GM23338 (cell line): ENCODE measurements around the gene PIAS4. TPM values are rescaled to one million over a fixed set of nuclear protein-coding genes. Genes with fewer than 3 reads are reported as not detected.
A peak's percentile ranks its signal among the peaks of the same experiment; 100 is the strongest.

Experiments used
- ATAC-seq: fragments of 200-7000 bp; cut with Tn5 transposase; 3 replicates; pipeline ENCODE4 v1.9.1; 2020
- DNase-seq: peaks from one replicate; pipeline ENCODE4 v3.0.0-alpha.2; 2015; ENCODE audit warnings: low spot score
- H2AFZ ChIP-seq: fragments of 200-600 bp; sonication (generic); 2 replicates; pipeline ENCODE4 v1.8.0; 2016; ENCODE audit warnings: antibody characterized with exemption, mild to moderate bottlenecking, moderate library complexity
- H3F3A ChIP-seq: fragments of 200-600 bp; sonication (generic); replicated peaks from 2 replicates; pipeline ENCODE4 v1.8.0; 2017; ENCODE audit warnings: antibody characterized with exemption, mixed run types, low read depth
- H3K27ac ChIP-seq: fragments of 200-600 bp; sonication (generic); 2 replicates; pipeline ENCODE4 v1.6.1; 2016; ENCODE audit warnings: low read depth
- H3K27me3 ChIP-seq: fragments of 200-600 bp; sonication (generic); 2 replicates; pipeline ENCODE4 v1.8.0; 2016; ENCODE audit warnings: mild to moderate bottlenecking, mixed run types, moderate library complexity; ENCODE audit not compliant: insufficient read depth
- H3K36me3 ChIP-seq: fragments of 200-600 bp; sonication (generic); 2 replicates; pipeline ENCODE4 v1.8.0; 2016; ENCODE audit warnings: mild to moderate bottlenecking; ENCODE audit not compliant: insufficient read depth
- H3K4me1 ChIP-seq: fragments of 200-600 bp; sonication (generic); 2 replicates; pipeline ENCODE4 v1.8.0; 2016; ENCODE audit warnings: mild to moderate bottlenecking, moderate library complexity; ENCODE audit not compliant: insufficient read depth
- H3K4me2 ChIP-seq: fragments of 200-600 bp; sonication (generic); 2 replicates; pipeline ENCODE4 v1.7.1; 2017; ENCODE audit warnings: mixed run types
- H3K4me3 ChIP-seq: fragments of 200-600 bp; sonication (generic); 2 replicates; pipeline ENCODE4 v1.6.1; 2016; ENCODE audit warnings: mixed run types
- H3K79me2 ChIP-seq: fragments of 200-600 bp; sonication (generic); replicated peaks from 2 replicates; pipeline ENCODE4 v1.8.0; 2017; ENCODE audit warnings: mild to moderate bottlenecking; ENCODE audit not compliant: insufficient read depth
- H3K9me2 ChIP-seq: fragments of 200-600 bp; sonication (generic); 2 replicates; pipeline ENCODE4 v1.8.0; 2017; ENCODE audit not compliant: insufficient read depth
- H4K20me1 ChIP-seq: fragments of 200-600 bp; sonication (generic); replicated peaks from 2 replicates; pipeline ENCODE4 v1.8.0; 2017; ENCODE audit warnings: mild to moderate bottlenecking; ENCODE audit not compliant: insufficient read depth
- H3K27ac Mint-ChIP-seq: 2 replicates; pipeline ENCODE4 v1.8.0; 2020; ENCODE audit warnings: inconsistent platforms, mild to moderate bottlenecking, moderate library complexity, mixed read lengths
- H3K27me3 Mint-ChIP-seq: 3 replicates; pipeline ENCODE4 v1.8.0; 2022; ENCODE audit warnings: low read depth, mild to moderate bottlenecking, moderate library complexity, mixed read lengths, inconsistent platforms; ENCODE audit not compliant: insufficient read depth, poor library complexity
- H3K36me3 Mint-ChIP-seq: 3 replicates; pipeline ENCODE4 v1.8.0; 2021; ENCODE audit warnings: low read depth, mild to moderate bottlenecking, inconsistent platforms, moderate library complexity, mixed read lengths
- H3K4me1 Mint-ChIP-seq: 3 replicates; pipeline ENCODE4 v1.8.0; 2020; ENCODE audit warnings: mild to moderate bottlenecking, inconsistent platforms, mixed read lengths
- H3K4me3 Mint-ChIP-seq: 3 replicates; pipeline ENCODE4 v1.8.0; 2021; ENCODE audit warnings: moderate library complexity, mild to moderate bottlenecking, inconsistent platforms, mixed read lengths
- H3K9me3 Mint-ChIP-seq: 3 replicates; pipeline ENCODE4 v1.8.0; 2020; ENCODE audit warnings: moderate library complexity, mild to moderate bottlenecking, inconsistent platforms, mixed read lengths
- CREB1 ChIP-seq: fragments of 250-450 bp; sonication (Bioruptor Pico); IDR thresholded peaks from 2 replicates; pipeline ENCODE4 v1.5.0; 2020; ENCODE audit warnings: low read depth, mild to moderate bottlenecking, moderate library complexity
- CTCF ChIP-seq, 2 experiments: fragments of 200-600 bp in 1 of 2; sonication (generic) in 1 of 2; conservative IDR thresholded peaks; 2 replicates each; pipeline versions ENCODE4 v1.5.1 to v1.6.1; 2016 to 2017; ENCODE audit warnings: antibody characterized with exemption in 2 of 2, low read depth in 2 of 2, mild to moderate bottlenecking in 2 of 2, moderate library complexity in 1 of 2
- ETS1 ChIP-seq: IDR thresholded peaks from 2 replicates; pipeline ENCODE4 v1.6.1; 2016; ENCODE audit warnings: antibody characterized with exemption
- EZH2 ChIP-seq: fragments of 200-600 bp; sonication (generic); IDR thresholded peaks from one replicate; pipeline ENCODE4 v1.8.0; 2017; ENCODE audit warnings: antibody characterized with exemption, mild to moderate bottlenecking, low read depth; ENCODE audit not compliant: unreplicated experiment
- JUNB ChIP-seq: IDR thresholded peaks from one replicate; pipeline ENCODE4 v1.6.1; 2016; ENCODE audit warnings: antibody characterized with exemption; ENCODE audit not compliant: unreplicated experiment
- NANOG ChIP-seq: IDR thresholded peaks from 2 replicates; pipeline ENCODE4 v1.6.1; 2016; ENCODE audit warnings: antibody characterized with exemption, borderline replicate concordance
- POLR2AphosphoS5 ChIP-seq: IDR thresholded peaks from 2 replicates; pipeline ENCODE4 v1.6.1; 2016; ENCODE audit warnings: antibody characterized with exemption, low read depth
- STAT1 ChIP-seq: IDR thresholded peaks from one replicate; pipeline ENCODE4 v1.6.1; 2016; ENCODE audit warnings: antibody characterized with exemption; ENCODE audit not compliant: unreplicated experiment
- ZNF114 ChIP-seq: fragments of 250-450 bp; sonication (Bioruptor Pico); IDR thresholded peaks from 2 replicates; pipeline ENCODE4 v1.5.0; 2020; ENCODE audit warnings: mild to moderate bottlenecking, moderate library complexity
- ZNF331 ChIP-seq: fragments of 250-450 bp; sonication (Bioruptor Pico); IDR thresholded peaks from 2 replicates; pipeline ENCODE4 v1.5.0; 2020; ENCODE audit warnings: low read depth, mild to moderate bottlenecking, moderate library complexity
- polyA plus RNA-seq: library from polyadenylated mRNA; unstranded; fragments of >200 nt; fragmentation: Nextera tagmentation; extraction: Ambion mirVana; gene quantifications from 2 replicates; pipeline ENCODE4 v1.2.1, GENCODE V29; 2016
- total RNA-seq: library from RNA; depleted of rRNA; stranded (reverse); fragments of >200 nt; shearing (Covaris generic); gene quantifications from 2 replicates; pipeline ENCODE4 v1.2.3, GENCODE V29; 2014

Gene PIAS4
- total and polyA plus RNA-seq, 2 experiments from 2014 or later = 17.0 to 48.4 TPM

GRCh38 chr19:3977242-3978143 is 30.0 kb upstream of the PIAS4 start:
- no peaks in the 10 kb centered on the region for H3K9me2 ChIP-seq
- H3K4me1 ChIP-seq = no peaks in the 10 kb centered on the region
- peaks cover 23% of the 10 kb centered on the region for H3K27me3 Mint-ChIP-seq
- TF ChIP-seq CREB1 (no peak), CTCF (conservative IDR thresholded peaks at IDR 0.05; ENCODE audit: low read depth in 2 of 2) (peak in 1 of 2 experiments; percentile 24; a peak in 2 of 4 replicates)
- no peaks in the 10 kb centered on the region for H3K9me3 Mint-ChIP-seq
- no peak overlapping the region for H3K4me3 Mint-ChIP-seq
- no peak overlapping the region for H3K4me3 ChIP-seq
- peaks cover 61% of the 10 kb centered on the region for H3K36me3 ChIP-seq
- peak overlapping the region; percentile 78 for H3K27ac ChIP-seq
- H4K20me1 ChIP-seq = peaks cover 48% of the 10 kb centered on the region
- peaks cover 9% of the 10 kb centered on the region for H3K4me1 Mint-ChIP-seq
- H2AFZ ChIP-seq = no peak overlapping the region
- H3K27ac Mint-ChIP-seq = 0 out of 2 replicates have a peak overlapping the region, but pooled peaks have one; percentile 21
- peaks cover 79% of the 10 kb centered on the region for H3K36me3 Mint-ChIP-seq
- H3F3A ChIP-seq = peaks cover 76% of the 10 kb centered on the region
- peak; percentile 23 for ATAC-seq
- DNase-seq = peak; percentile 53
- peaks cover 48% of the 10 kb centered on the region for H3K79me2 ChIP-seq
- no peak overlapping the region for H3K4me2 ChIP-seq
- no peaks in the 10 kb centered on the region for H3K27me3 ChIP-seq

- Histone ChIP-seq H3K27ac (peak overlapping the region; percentile 78; the same call in 1 of the 2 replicates), H3K36me3 (peaks cover 68% of the 10 kb centered on the region), H3K27me3 (no peaks in the 10 kb centered on the region), H4K20me1 (peaks cover 55% of the 10 kb centered on the region), H3F3A (peaks cover 78% of the 10 kb centered on the region), H3K4me2 (no peak overlapping the region), H3K79me2 (peaks cover 55% of the 10 kb centered on the region), H3K9me2 (no peaks in the 10 kb centered on the region), H2AFZ (no peak overlapping the region), H3K4me1 (no peaks in the 10 kb centered on the region), H3K4me3 (no peak overlapping the region)
- H3K36me3 Mint-ChIP-seq = peaks cover 82% of the 10 kb centered on the region
- DNase-seq (no peak), ATAC-seq (no peak)
- H3K4me1 Mint-ChIP-seq = peaks cover 16% of the 10 kb centered on the region
- H3K4me3 Mint-ChIP-seq = no peak overlapping the region; the same call in 2 of the 3 replicates
- peaks cover 28% of the 10 kb centered on the region for H3K27me3 Mint-ChIP-seq
- 0 out of 2 replicates have a peak overlapping the region, but pooled peaks have one; percentile 21 for H3K27ac Mint-ChIP-seq
- H3K9me3 Mint-ChIP-seq = 0 out of 3 replicates have a peak, but pooled peaks cover 2% of the 10 kb centered on the region
- TF ChIP-seq JUNB (no peak), EZH2 (no peak), ETS1 (no peak), CREB1 (no peak), ZNF331 (CRISPR knock-in tag) (no peak), ZNF114 (no peak), POLR2AphosphoS5 (no peak), STAT1 (no peak), NANOG (no peak), CTCF (conservative IDR thresholded peaks at IDR 0.05; ENCODE audit: low read depth in 2 of 2) (no peak)
Measured at GRCh38 chr19:3978145-3978544, 29.4 kb upstream of the PIAS4 start.
